ENCODE data around the gene MAPK8IP2.
"Not testable (repeated sequence)": the region's sequence is repeated elsewhere in the genome, so short reads cannot be mapped to it uniquely, and the experiment has no call there.

MAPK8IP2 gene

DNA sequence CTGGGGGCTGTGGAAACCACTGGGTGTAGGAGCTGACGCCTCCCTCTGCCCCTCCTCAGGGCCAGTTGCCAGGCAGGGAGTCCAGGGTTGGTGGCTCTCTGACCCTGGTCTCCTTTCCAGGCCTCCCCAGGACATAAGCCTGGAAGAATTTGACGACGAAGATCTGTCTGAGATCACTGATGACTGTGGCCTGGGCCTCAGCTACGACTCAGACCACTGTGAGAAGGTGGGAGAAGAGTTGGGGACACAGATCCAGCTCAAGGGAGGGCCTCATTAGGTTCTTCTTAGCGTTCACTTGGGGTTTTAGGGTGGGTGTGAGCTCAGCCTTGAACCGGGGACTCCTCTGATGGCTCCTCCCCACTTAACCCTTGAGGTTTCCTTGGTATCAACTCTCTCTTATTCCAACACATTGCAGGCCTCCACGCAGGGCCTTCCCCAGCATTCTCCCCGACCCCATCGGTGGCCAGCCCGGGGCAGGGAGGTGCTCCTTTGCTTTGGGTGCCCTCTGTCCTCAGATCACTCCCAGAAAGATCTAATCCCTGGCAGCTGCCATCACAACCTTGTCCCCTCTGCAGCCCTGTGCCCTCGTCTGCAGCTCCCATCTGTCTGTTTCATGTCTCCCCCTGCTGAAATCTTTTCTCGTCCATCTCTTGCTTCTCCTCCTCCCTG, 1.2 kb downstream of the MAPK8IP2 start:
- no peak for DNase-seq

DNA sequence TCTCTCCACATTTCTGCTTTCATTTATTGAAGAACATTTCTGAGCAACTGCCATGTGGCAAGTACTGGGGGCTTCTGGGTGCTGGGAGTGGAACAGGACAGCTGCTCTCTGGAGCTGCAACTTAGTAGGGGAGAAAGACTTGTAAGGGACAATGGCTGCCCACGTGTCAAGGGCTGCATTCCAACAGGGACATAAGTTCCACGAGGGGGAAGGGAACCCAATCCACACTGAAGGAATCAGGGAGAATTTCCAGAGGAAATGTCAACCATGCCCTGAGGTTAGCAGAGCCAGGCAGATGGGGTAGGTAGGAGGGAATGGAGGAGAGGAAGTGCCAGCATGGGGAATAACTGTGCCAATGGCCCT, 1.7 kb downstream of the MAPK8IP2 start:
- no peak for DNase-seq

DNA sequence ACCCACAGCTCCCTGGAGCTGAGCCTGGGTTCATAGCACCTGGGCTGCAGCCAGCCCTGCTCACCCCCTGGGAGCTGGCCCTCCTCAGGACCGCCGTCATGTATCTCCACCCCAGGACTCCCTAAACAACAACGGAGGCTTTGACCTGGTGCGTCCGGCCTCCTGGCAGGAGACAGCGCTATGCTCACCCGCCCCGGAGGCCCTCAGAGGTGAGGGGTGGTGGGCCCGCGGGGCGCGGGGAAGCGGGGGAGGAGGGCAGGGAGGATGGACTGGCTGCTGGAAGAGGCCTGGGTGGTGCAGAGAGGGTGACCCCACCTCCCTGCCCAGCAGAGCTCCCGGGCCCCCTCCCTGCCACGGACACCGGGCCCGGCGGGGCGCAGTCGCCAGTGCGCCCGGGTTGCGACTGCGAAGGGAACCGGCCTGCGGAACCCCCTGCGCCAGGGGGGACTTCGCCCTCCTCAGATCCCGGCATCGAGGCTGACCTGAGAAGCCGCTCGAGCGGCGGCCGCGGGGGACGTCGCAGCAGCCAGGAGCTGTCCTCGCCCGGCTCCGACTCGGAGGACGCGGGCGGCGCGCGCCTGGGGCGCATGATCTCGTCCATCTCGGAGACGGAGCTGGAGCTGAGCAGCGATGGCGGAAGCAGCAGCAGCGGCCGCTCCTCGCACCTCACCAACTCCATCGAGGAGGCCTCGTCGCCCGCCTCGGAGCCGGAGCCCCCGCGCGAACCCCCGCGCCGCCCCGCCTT, 3.1 kb downstream of the MAPK8IP2 start:
- no peak for DNase-seq

DNA sequence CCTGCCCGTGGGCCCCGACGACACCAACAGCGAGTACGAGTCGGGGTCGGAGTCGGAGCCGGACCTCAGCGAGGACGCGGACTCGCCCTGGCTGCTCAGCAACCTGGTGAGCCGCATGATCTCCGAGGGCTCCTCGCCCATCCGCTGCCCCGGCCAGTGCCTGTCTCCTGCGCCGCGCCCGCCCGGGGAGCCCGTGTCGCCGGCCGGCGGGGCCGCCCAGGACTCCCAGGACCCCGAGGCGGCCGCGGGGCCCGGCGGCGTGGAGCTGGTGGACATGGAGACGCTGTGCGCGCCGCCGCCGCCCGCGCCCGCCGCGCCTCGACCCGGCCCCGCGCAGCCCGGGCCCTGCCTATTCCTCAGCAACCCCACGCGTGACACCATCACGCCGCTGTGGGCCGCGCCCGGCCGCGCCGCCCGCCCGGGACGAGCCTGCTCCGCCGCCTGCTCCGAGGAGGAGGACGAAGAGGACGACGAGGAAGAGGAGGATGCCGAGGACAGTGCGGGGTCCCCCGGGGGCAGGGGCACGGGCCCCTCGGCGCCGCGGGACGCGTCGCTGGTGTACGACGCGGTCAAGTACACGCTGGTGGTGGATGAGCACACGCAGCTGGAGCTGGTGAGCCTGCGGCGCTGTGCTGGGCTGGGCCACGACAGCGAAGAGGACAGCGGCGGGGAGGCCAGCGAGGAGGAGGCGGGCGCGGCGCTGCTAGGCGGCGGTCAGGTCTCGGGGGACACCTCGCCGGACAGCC, 3.8 kb downstream of the MAPK8IP2 start:
- no peak for DNase-seq

DNA sequence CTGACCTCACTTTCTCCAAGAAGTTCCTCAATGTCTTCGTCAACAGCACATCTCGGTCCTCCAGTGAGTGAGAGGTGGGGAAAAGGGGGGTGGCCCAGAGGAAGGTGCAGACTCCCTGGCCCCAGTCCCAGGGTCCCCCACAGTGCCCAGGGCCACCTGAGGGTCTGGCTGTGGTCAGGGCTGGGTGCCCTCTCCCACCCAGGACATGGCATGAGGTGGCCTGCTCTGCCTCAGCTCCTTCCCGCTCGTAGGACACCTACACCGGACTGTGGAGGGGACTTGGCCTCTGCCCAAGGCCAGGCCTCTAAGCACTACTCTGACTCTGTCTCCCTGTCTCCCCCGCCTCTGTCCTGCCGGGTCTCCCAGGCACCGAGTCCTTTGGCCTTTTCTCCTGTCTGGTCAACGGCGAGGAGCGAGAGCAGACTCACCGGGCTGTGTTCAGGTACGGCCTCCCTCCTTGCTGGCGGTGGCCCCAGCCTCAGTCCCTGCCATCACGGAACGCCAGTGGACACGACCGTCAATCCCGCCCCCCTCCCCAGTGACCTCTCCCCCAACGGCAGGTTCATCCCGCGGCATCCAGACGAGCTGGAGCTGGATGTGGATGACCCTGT, 4.5 kb downstream of the MAPK8IP2 start:
- DNase-seq = no peak

DNA sequence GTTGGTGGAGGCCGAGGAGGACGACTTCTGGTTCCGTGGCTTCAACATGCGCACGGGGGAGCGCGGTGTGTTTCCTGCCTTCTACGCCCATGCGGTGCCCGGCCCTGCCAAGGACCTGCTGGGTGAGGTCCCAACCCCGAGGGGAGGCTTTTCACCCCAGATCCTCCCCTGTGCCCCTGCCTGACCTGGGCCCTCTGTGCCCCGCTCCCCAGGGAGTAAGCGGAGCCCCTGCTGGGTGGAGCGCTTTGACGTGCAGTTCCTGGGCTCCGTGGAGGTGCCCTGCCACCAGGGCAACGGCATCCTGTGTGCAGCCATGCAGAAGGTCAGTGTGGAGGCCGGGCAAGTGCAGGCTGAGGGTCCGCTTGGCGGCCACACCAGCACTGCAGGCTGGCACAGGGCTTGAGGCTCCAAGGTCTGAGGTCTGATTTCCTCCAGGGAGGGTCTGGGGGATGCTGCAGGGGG, 5.1 kb downstream of the MAPK8IP2 start:
- no peak for DNase-seq

DNA sequence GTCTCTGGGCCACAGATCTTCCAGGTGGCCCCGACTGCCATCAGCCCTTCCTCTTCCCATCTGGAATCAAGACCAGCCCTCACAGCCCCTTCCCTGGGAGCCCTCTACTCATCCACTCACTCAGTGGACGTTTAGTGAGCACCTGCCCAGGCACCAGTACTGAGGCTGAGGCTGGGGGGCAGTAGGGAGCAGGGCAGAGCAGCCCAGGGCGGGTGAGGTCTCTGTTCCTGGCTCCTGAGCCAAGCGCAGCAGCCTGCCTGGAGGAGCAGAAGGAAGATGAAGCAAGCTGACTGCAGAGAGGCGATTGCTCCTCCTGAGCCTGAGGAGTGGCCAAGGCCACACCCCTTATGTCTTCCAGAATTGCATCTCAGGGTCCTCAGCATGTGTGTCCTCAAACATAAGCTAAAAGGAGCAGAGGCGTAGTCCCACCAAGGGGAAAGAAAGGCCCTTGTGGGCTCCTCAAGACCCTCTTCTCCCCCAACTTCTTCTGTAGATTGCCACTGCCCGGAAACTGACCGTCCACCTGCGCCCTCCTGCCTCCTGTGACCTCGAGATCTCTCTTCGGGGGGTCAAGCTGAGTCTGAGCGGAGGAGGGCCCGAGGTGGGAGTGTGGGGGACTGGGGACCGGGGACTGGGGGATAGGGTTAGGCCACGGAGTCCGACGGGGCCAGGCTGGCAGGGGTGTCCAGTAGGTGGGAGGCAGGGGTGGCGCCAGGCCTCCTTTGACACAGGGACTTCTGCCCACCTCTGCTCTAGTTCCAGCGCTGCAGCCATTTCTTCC, 5.8 kb downstream of the MAPK8IP2 start:
- no peak for DNase-seq

DNA sequence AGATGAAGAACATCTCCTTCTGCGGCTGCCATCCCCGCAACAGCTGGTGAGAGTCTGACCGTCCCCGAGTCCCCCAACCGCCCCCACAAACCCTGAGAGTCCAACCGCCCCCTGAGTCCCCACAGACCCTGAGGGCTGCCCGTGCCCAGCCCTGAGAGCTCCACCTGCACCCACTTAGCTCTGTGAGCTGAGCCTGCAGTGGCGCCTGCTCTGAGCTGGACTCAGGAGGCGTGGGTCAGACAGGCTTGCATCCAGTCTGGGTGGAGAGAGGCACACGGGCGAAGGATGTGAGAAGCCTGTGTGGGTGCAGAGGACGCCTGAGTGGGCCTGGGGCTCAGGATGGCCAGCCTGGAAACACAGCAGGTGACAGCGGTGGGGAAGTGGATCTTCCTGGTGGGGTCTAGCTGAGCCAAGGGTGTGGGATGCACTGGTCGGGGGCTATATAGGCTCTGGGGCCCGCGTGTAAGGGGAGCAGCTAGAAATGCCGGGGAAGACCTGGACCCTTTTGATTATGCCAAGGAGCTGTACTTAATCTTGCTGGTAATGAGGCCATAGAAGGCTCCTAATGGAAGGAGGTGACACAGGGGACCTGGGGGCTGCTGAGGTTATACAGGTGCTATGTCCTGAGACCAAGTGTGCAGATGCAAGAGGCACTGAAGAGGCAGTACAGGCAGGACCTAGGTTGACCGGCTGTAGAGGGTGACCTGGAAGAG, 6.5 kb downstream of the MAPK8IP2 start:
- no peak for DNase-seq

DNA sequence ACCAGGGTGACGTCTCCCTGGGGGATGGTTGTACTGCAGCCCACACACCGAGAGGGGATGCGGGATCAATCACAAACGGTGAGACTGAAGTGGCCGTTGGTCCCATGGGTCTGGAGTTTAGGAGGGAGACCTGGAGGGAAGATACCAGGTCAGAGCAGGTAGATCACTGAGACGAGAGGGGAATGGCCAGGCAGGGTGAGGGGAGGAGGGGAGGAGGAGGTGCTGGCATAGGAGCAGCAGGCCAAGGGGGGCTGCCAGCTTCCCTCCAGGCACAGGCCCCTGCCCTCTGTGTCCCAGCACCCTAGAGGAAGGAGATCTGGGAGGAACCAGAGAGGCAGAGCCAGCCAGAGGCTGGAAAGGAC, 7.0 kb downstream of the MAPK8IP2 start:
- no peak for DNase-seq

DNA sequence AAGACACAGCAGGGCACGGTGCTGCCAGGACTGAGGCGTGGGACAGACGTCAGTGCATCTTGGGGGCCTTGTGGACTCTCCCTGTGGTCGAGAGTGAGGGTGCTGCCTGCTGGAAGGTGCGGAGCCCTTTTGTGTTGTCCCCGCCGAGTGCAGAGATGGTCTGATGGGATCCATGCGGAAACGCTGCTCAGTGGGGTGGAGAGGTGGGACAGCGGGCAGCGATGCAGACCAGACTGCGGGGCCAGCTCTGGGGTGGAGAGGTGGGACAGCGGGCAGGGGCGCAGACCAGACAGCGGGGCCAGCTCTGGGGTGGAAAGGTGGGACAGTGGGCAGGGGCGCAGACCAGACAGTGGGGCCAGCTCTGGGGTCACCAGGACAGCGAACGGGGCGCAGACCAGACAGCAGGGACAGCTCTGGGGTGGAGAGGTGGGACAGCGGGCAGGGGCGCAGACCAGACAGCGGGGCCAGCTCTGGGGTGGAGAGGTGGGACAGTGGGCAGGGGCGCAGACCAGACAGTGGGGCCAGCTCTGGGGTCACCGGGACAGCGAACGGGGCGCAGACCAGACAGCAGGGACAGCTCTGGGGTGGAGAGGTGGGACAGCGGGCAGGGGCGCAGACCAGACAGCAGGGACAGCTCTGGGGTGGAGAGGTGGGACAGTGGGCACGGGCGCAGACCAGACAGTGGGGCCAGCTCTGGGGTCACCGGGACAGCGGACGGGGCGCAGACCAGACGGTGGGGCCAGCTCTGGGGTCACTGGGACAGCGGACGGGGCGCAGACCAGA, 7.7 kb downstream of the MAPK8IP2 start:
- DNase-seq = not testable (repeated sequence)

DNA sequence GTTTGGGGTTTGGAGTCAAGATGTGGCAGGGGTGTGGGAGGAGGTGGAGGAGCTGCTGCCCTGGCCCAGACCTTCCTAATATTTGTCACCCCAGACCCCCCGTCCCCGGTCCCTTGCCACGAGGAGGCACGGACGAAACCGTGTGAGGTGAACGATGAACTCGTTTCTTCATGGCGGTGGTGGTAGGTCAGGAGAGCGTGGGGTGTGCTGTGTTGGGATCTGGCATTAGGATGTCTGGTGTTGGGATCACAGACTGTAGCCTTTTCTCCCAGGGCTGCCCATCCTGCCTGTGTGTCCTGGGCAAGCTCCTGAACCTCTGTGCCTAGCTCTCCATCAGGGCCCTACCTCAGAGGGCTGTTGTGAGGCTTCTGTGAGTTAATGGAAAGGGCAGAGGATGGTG, 8.4 kb downstream of the MAPK8IP2 start:
- no peak for DNase-seq

DNA sequence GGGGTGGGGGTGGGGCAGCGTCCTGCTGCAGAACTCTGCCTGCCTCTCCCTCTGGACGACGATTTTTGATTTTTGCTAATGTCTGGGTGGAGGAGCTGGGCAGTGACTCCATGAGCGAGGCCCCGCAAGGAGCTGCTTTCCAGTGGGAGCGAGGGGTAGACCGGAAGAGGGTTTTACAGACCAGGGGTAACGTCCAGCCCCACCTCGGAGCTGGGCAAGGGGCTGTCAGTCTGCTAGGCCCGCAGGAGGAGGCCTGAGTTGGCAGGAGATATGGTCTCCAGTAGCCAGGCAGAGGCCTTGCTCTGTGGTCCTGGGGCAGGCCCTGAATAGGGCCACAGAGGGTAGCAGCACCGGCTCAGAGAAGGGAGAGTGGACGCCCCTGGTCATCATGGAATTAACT, 9.0 kb downstream of the MAPK8IP2 start:
- DNase-seq = no peak

DNA sequence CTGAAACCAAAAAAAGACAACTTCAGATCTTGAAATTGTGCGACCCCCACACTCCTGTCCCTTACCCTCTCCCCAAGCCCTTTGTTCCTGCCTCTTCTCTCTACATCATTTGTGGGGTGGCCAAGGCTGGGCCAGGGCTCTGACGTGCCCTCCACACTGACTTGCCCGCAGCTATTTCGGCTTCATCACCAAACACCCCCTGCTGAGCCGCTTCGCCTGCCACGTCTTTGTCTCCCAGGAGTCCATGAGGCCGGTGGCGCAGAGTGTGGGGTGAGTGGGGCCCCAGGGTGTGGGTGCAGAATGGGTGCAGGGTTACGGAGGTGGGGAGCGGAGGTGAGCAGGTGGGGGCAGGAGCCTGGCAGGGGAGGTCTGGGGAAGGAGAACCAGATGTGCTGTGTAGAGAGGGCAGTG, 9.5 kb downstream of the MAPK8IP2 start:
- DNase-seq = no peak

DNA sequence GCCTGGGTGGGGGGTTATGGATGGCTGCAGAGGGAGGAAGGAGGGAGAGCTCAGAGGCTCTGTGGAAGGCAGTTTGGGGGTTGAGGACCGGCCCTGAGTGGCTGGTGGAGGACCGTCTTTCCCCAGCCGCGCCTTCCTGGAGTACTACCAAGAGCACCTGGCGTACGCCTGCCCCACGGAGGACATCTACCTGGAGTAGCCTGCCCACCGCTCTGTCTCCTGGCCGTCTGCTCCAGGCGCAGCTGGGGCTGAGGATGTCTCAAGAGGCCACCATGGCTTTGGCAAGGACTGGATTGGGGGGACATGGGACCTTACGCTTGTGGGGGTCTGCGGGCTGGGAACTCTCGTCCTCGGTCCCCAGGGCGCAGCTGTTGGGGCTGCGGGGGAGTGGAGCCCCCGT, 10.0 kb downstream of the MAPK8IP2 start:
- no peak for DNase-seq

DNA sequence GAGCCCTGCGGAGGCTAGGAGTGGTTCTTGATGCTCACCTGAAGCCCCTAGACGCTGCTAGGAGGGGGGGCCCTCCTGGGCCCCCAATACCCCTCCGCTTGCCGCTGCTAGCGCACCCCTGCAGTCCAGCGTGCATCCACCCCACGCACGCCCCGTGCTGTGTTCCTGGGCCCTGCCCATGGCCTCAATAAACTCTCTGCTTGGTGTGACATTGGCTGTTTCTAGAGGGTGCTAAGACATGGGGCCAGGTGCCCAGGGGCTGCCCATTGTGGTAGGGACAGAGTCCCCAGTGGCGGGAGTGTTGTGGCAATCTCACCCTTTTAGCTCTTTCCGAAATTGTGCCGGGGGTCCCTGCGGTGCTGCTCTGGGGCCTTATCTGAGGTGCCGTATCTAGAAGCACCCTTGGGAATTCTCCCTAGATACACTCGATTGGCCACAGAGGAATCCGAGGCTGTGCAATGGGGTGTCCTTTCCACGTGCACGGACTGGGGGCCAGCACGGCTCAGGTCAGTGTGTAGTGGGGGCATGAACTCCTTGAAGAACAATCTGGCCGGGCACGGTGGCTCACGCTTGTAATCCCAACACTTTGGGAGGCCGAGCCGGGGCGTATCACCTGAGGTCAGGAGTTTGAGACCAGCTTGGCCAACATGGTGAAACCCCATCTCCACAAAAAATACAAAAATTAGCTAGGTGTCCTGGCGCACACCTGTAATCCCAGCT, 10.9 kb downstream of the MAPK8IP2 start:
- no peak for DNase-seq

DNA sequence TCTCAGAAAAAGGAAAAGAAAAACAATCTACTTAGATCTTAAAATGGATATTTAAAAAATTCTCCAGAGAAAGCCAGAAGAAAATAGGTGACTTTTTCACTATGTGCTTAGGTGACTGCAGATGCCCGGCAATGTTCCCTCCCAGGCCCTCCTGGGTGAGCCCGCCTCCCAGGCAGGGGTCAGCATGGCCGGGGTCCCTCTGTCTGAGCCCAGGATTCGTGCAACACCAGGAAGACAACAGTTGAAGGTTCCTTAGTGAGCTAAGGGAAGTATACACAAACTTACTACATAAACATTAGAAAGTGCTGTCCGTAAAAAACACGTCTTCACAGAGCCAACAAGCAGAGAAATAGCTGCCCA, 11.6 kb downstream of the MAPK8IP2 start:
- no peak for DNase-seq

DNA sequence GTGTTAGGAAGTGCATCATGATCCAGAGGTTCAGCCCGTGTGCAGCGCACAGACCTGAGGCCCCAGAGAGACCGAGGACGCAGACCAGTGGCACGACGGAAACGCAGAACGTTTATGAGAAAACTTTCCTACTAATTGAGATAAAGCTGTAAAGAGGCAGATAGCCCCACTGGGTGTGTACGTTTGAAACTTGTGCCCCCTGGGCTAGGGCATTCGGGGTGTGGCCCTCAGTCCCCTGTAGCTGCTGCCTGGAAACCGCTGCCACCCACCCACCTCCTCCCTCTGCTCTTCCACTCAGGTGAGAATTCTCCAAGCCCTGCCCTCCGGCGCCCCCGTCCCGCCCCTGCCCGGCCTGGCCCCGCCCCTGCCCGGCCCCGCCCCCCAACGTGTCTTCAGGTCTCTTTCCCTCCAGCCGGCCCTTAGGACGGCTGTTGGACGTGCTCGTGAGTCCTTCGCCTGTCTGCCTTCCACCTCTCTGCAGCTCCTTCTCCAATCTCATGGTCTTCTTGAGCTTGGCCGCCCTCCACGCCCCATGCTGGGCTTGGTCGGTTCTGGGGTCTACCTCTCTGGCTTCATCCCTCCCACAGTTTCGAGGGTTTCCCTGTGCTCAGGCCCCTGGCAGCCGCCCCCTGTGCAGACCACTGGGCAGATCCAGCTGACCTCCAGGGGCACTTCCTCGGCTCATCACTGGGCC, 12.1 kb downstream of the MAPK8IP2 start:
- DNase-seq = no peak

DNA sequence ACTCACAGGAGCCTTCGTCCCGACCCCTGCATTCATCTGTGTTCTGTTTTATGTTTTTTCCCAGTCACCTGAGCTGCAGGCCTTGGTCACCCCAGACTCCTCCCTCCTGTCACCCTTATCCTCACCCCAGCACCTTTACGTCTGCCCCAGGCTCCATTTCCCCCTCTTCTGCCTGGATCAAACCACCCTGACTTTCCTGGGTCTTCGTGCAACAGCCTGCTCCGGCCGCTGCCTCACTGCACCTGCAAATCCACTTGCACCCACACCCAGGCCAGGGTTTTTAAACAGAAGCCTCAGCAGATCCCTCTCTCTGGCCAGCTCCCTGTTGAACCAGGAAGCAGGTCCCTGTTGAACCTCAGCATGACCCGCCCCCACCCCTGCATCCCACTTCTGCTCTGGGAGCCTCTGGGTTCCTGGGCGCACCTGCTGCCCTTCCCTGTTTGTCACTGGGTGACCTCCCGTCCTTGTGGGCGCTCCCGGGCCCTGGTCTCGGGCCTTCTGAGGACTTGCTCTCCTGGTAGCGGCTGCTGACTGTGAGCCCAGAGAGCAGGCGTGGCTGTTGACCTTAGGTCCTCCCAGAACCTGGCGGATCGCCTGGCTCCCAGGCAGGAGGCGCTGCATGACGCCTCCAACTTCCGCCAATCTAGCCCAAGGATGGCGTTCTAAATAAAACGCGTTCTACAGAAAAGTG, 12.8 kb downstream of the MAPK8IP2 start:
- DNase-seq = no peak

DNA sequence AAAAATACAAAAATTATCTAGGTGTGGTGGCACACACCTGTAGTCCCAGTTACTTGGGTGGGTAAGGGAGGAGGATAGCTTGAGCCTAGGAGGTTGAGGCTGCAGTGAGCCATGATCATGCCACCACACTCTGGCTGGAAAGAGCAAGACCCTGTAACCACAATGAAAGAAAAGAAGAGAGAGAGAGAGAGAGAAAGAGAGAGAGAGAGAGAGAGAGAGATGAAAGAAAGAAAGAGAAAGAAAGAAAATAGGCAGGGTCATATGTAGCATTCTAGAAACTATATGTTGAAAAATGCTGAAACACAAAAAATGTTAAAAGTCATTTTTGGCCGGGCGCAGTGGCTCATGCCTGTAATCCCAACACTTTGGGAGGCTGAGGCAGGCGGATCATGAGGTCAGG, 13.7 kb downstream of the MAPK8IP2 start:
- not testable (repeated sequence) for DNase-seq
